Mesenchymal stem cell (in vitro differentiated cells and primary cell): ENCODE measurements around the gene PLCL1.

Source experiments
- DNase-seq: peaks from one replicate; pipeline ENCODE4 v3.0.0-alpha.2; 2013
- H2AFZ ChIP-seq: one replicate; pipeline ENCODE4 v1.6.1; 2013; ENCODE audit warnings: low read depth, mild to moderate bottlenecking, control low read depth, inconsistent platforms, low read length, moderate library complexity
- H2AK5ac ChIP-seq: 2 replicates; pipeline ENCODE4 v1.6.1; 2013; ENCODE audit warnings: low read length, moderate library complexity, mild to moderate bottlenecking, inconsistent platforms; ENCODE audit not compliant: severe bottlenecking
- H2BK120ac ChIP-seq: one replicate; pipeline ENCODE4 v1.6.1; 2013; ENCODE audit warnings: low read depth, mild to moderate bottlenecking, inconsistent platforms, low read length, moderate library complexity
- H2BK12ac ChIP-seq, 2 experiments: one replicate each; pipeline ENCODE4 v1.6.1; 2013; ENCODE audit warnings: inconsistent platforms in 2 of 2, low read length in 2 of 2, mild to moderate bottlenecking in 2 of 2, moderate library complexity in 2 of 2, control low read depth in 1 of 2
- H2BK15ac ChIP-seq: one replicate; pipeline ENCODE4 v1.6.1; 2013; ENCODE audit warnings: mild to moderate bottlenecking, low read depth, inconsistent platforms; ENCODE audit not compliant: poor library complexity, severe bottlenecking
- H2BK5ac ChIP-seq: 2 replicates; pipeline ENCODE4 v1.6.1; 2013; ENCODE audit warnings: low read depth, mild to moderate bottlenecking, low read length, control low read depth, inconsistent platforms; ENCODE audit not compliant: poor library complexity, severe bottlenecking
- H3K14ac ChIP-seq, 2 experiments: one replicate each; pipeline ENCODE4 v1.6.1; 2013; ENCODE audit warnings: inconsistent platforms in 2 of 2, low read length in 2 of 2, control low read depth in 1 of 2, mild to moderate bottlenecking in 1 of 2, moderate library complexity in 1 of 2
- H3K18ac ChIP-seq, 2 experiments: one replicate each; pipeline ENCODE4 v1.6.1; 2013; ENCODE audit warnings: inconsistent platforms in 2 of 2, low read length in 2 of 2, control low read depth in 1 of 2, low read depth in 1 of 2, mild to moderate bottlenecking in 1 of 2
- H3K23ac ChIP-seq, 2 experiments: one replicate each; pipeline ENCODE4 v1.6.1; 2013; ENCODE audit warnings: inconsistent platforms in 2 of 2, low read length in 2 of 2, mild to moderate bottlenecking in 2 of 2, moderate library complexity in 2 of 2, control low read depth in 1 of 2
- H3K27ac ChIP-seq: 2 replicates; pipeline ENCODE4 v1.5.1; 2013; ENCODE audit warnings: mild to moderate bottlenecking, moderate library complexity, low read length, control low read depth, inconsistent platforms; ENCODE audit not compliant: poor library complexity, severe bottlenecking
- H3K27me3 ChIP-seq, 2 experiments: 2 replicates each; pipeline versions ENCODE4 v1.6.1 to v1.7.0; 2013; ENCODE audit warnings: low read length in 2 of 2, mild to moderate bottlenecking in 2 of 2, moderate library complexity in 2 of 2, control low read depth in 1 of 2, inconsistent platforms in 1 of 2; ENCODE audit not compliant: control insufficient read depth in 1 of 2, insufficient read depth in 1 of 2
- H3K36me3 ChIP-seq, 2 experiments: 2 replicates each; pipeline versions ENCODE4 v1.6.1 to v1.7.0; 2013; ENCODE audit warnings: low read length in 2 of 2, control low read depth in 1 of 2, inconsistent platforms in 1 of 2, low read depth in 1 of 2, mild to moderate bottlenecking in 1 of 2; ENCODE audit not compliant: insufficient read depth in 2 of 2, control insufficient read depth in 1 of 2
- H3K4ac ChIP-seq, 2 experiments: one replicate each; pipeline ENCODE4 v1.6.1; 2013; ENCODE audit warnings: inconsistent platforms in 2 of 2, low read length in 2 of 2, mild to moderate bottlenecking in 2 of 2, moderate library complexity in 2 of 2, control low read depth in 1 of 2, low read depth in 1 of 2
- H3K4me1 ChIP-seq: 2 replicates; pipeline ENCODE4 v1.6.1; 2013; ENCODE audit warnings: low read depth, low read length, control low read depth; ENCODE audit not compliant: control insufficient read depth, insufficient read depth
- H3K4me2 ChIP-seq: 2 replicates; pipeline ENCODE4 v1.6.1; 2013; ENCODE audit warnings: low read length, mild to moderate bottlenecking, inconsistent platforms; ENCODE audit not compliant: poor library complexity, severe bottlenecking
- H3K4me3 ChIP-seq, 2 experiments: 2 replicates each; pipeline versions ENCODE4 v1.5.1 to v1.7.0; 2013; ENCODE audit warnings: low read length in 2 of 2, mild to moderate bottlenecking in 2 of 2, control low read depth in 1 of 2, low read depth in 1 of 2; ENCODE audit not compliant: insufficient read depth in 1 of 2
- H3K79me1 ChIP-seq: replicated peaks from 2 replicates; pipeline ENCODE4 v1.6.1; 2013; ENCODE audit warnings: mild to moderate bottlenecking, control low read depth, low read length, inconsistent platforms; ENCODE audit not compliant: poor library complexity, severe bottlenecking
- H3K9ac ChIP-seq: 2 replicates; pipeline ENCODE4 v1.7.0; 2013; ENCODE audit warnings: mild to moderate bottlenecking, low read length, moderate library complexity
- H3K9me3 ChIP-seq: 2 replicates; pipeline ENCODE4 v1.7.0; 2013; ENCODE audit warnings: mild to moderate bottlenecking, low read length; ENCODE audit not compliant: control insufficient read depth
- H4K8ac ChIP-seq: one replicate; pipeline ENCODE4 v1.6.1; 2013; ENCODE audit warnings: inconsistent platforms, mild to moderate bottlenecking, low read length, moderate library complexity
- H4K91ac ChIP-seq: one replicate; pipeline ENCODE4 v1.6.1; 2013; ENCODE audit warnings: mild to moderate bottlenecking, low read length, inconsistent platforms
- WGBS: methylation state at CpG from one replicate; pipeline ENCODE4 v1.1.7; 2013; ENCODE audit warnings: mixed read lengths; 5-methylcytosine and 5-hydroxymethylcytosine counted together

PLCL1 gene

GRCh38 chr2:197915548-197916265 lies 111.3 kb downstream of the PLCL1 start:
- Histone ChIP-seq H3K4ac (no peak overlapping the region), H3K9ac (peak overlapping the region; percentile 35), H3K4me1 (peaks cover 3% of the 10 kb centered on the region), H2BK5ac (no peak overlapping the region), H2AFZ (no peak overlapping the region), H3K9me3 (no peaks in the 10 kb centered on the region), H3K4me3 (peak overlapping the region in 1 of 2 experiments; percentile 10), H2BK15ac (no peak overlapping the region), H2AK5ac (no peak overlapping the region), H3K36me3 (no peaks in the 10 kb centered on the region), H4K8ac (no peak overlapping the region), H3K23ac (no peak overlapping the region), H4K91ac (no peak overlapping the region), H2BK120ac (no peak overlapping the region), H3K27me3 (peaks cover 0 to 3% of the 10 kb centered on the region in 2 experiments), H3K79me1 (no peaks in the 10 kb centered on the region), H3K14ac (no peak overlapping the region), H3K4me2 (no peak overlapping the region), H2BK12ac (peak overlapping the region in 1 of 2 experiments; percentile 5), H3K27ac (no peak overlapping the region), H3K18ac (no peak overlapping the region)
- DNase-seq = peak; percentile 51
- WGBS = 43% methylated on average over 1 of the region's 3 CpGs

- H3K4me1 ChIP-seq = no peaks in the 10 kb centered on the region
- H3K4me3 ChIP-seq = no peak overlapping the region
- no peak overlapping the region for H3K23ac ChIP-seq
- H3K27me3 ChIP-seq = no peaks in the 10 kb centered on the region
- no peak overlapping the region for H3K14ac ChIP-seq
- H2BK12ac ChIP-seq = no peak overlapping the region
- no peak overlapping the region for H4K8ac ChIP-seq
- H2AFZ ChIP-seq = no peak overlapping the region
- DNase-seq = no peak
- H2BK15ac ChIP-seq = no peak overlapping the region
- H3K36me3 ChIP-seq = no peaks in the 10 kb centered on the region
- H2BK5ac ChIP-seq = no peak overlapping the region
- H3K79me1 ChIP-seq = no peaks in the 10 kb centered on the region
- H3K9ac ChIP-seq = no peak overlapping the region
- H3K4ac ChIP-seq = no peak overlapping the region
- no peak overlapping the region for H3K18ac ChIP-seq
- H4K91ac ChIP-seq = no peak overlapping the region
- no peak overlapping the region for H3K4me2 ChIP-seq
- H3K9me3 ChIP-seq = no peaks in the 10 kb centered on the region
- H2BK120ac ChIP-seq = no peak overlapping the region
- H2AK5ac ChIP-seq = no peak overlapping the region
- no peak overlapping the region for H3K27ac ChIP-seq
Measured at GRCh38 chr2:197919487-197919886, 115.1 kb downstream of the PLCL1 start.

GRCh38 chr2:197920088-197920487 lies 115.7 kb downstream of the PLCL1 start:
- Histone ChIP-seq H3K9ac (no peak overlapping the region), H3K27ac (no peak overlapping the region), H2AFZ (no peak overlapping the region), H4K8ac (no peak overlapping the region), H3K36me3 (no peaks in the 10 kb centered on the region), H3K4ac (no peak overlapping the region), H2BK5ac (no peak overlapping the region), H3K14ac (no peak overlapping the region), H2BK15ac (no peak overlapping the region), H3K4me2 (no peak overlapping the region), H3K18ac (no peak overlapping the region), H3K79me1 (no peaks in the 10 kb centered on the region), H2AK5ac (no peak overlapping the region), H2BK12ac (no peak overlapping the region), H2BK120ac (no peak overlapping the region), H4K91ac (no peak overlapping the region), H3K27me3 (no peaks in the 10 kb centered on the region), H3K4me1 (no peaks in the 10 kb centered on the region), H3K9me3 (no peaks in the 10 kb centered on the region), H3K23ac (no peak overlapping the region), H3K4me3 (no peak overlapping the region)
- DNase-seq = no peak
- 100% methylated on average over 1 of the region's 1 CpG for WGBS

- no peaks in the 10 kb centered on the region for H3K4me1 ChIP-seq
- no peak overlapping the region for H4K8ac ChIP-seq
- H3K4me3 ChIP-seq = no peak overlapping the region
- H2BK5ac ChIP-seq = no peak overlapping the region
- H3K14ac ChIP-seq = no peak overlapping the region
- no peaks in the 10 kb centered on the region for H3K79me1 ChIP-seq
- 92% methylated on average over 4 of the region's 5 CpGs for WGBS
- no peak overlapping the region for H3K18ac ChIP-seq
- no peak overlapping the region for H2AK5ac ChIP-seq
- no peak overlapping the region for H3K27ac ChIP-seq
- no peak overlapping the region for H3K4ac ChIP-seq
- H3K23ac ChIP-seq = no peak overlapping the region
- no peaks in the 10 kb centered on the region for H3K27me3 ChIP-seq
- H3K4me2 ChIP-seq = no peak overlapping the region
- no peak overlapping the region for H3K9ac ChIP-seq
- no peak for DNase-seq
- H3K36me3 ChIP-seq = no peaks in the 10 kb centered on the region
- H4K91ac ChIP-seq = no peak overlapping the region
- H3K9me3 ChIP-seq = no peaks in the 10 kb centered on the region
- H2AFZ ChIP-seq = no peak overlapping the region
- no peak overlapping the region for H2BK12ac ChIP-seq
- H2BK120ac ChIP-seq = no peak overlapping the region
- H2BK15ac ChIP-seq = no peak overlapping the region
Measured at GRCh38 chr2:197920592-197921201, 116.3 kb downstream of the PLCL1 start.
